ENCODE data around the gene RHOT2. TPM values are rescaled to one million over a fixed set of nuclear protein-coding genes. Genes with fewer than 3 reads are reported as not detected.
A peak's percentile ranks its signal among the peaks of the same experiment; 100 is the strongest.

Gene RHOT2
- 100 to 1,000 TPM in 1 of 2 donors, 10 to 100 TPM in 1; 73.8 to 106 TPM for total RNA-seq
- long read RNA-seq, transcript RHOT2-201 (19 exons, 2,539 nt): major isoform, 51 of 203 reads
- long read RNA-seq, partial matches to known transcripts: 41 of 203 reads
- long read RNA-seq, other reads (novel, unspliced or antisense): 110 of 203 reads

GRCh38 chr16:667780-668518 is at the start of gene RHOT2:
Gene RHOT2 (plus strand): TSS chr16:668132. CDS start chr16:668200, 68 bp downstream.
- ATAC-seq: peak; percentile 92 to 97
- DNase-seq: peak; percentile 95
- intact Hi-C loops (cut with DNase I): loop anchor here in 1 of 2 donors (5.0 kb wide), 1 partner anchor 86 kb away; no protein-coding TSS in a partner anchor

- ATAC-seq (no peak), DNase-seq (no peak)
- intact Hi-C loops (cut with DNase I): no loop called here
These were observed 48.3 kb upstream of the RHOT2 start for GRCh38 chr16:619476-620100.

- DNase-seq (no peak), ATAC-seq (no peak)
- intact Hi-C loops (cut with DNase I): no loop called here
These were observed 47.0 kb upstream of the RHOT2 start for GRCh38 chr16:620700-621525.

- intact Hi-C loops (cut with DNase I): no loop called here
- ATAC-seq: peak in 1 of 2 donors; percentile 25
- DNase-seq: no peak
These were observed 46.3 kb upstream of the RHOT2 start for GRCh38 chr16:621526-622105.

- intact Hi-C loops (cut with DNase I): no loop called here
- ATAC-seq (no peak), DNase-seq (no peak)
These were observed 45.0 kb upstream of the RHOT2 start for GRCh38 chr16:622920-623280.

GRCh38 chr16:624526-625070 is 43.3 kb upstream of the RHOT2 start:
- intact Hi-C loops (cut with DNase I): no loop called here
- DNase-seq (no peak), ATAC-seq (no peak)

GRCh38 chr16:625117-625976 is 42.6 kb upstream of the RHOT2 start:
- intact Hi-C loops (cut with DNase I): no loop called here
- no peak for DNase-seq
- no peak for ATAC-seq

- intact Hi-C loops (cut with DNase I): no loop called here
These were observed 41.8 kb upstream of the RHOT2 start for GRCh38 chr16:625977-626765.

GRCh38 chr16:626787-627453 is 41.0 kb upstream of the RHOT2 start:
- intact Hi-C loops (cut with DNase I): no loop called here
- ATAC-seq: peak; percentile 23 to 81
- DNase-seq: peak; percentile 60

More at GRCh38 chr16:625977-626765, 41.8 kb upstream of the RHOT2 start:
- DNase-seq: no peak
- ATAC-seq: no peak

- peak; percentile 9 to 63 for ATAC-seq
- DNase-seq: peak; percentile 57
- intact Hi-C loops (cut with DNase I): no loop called here
These were observed 40.3 kb upstream of the RHOT2 start for GRCh38 chr16:627454-628239.

- no peak for DNase-seq
- intact Hi-C loops (cut with DNase I): no loop called here
- no peak for ATAC-seq
These were observed 39.4 kb upstream of the RHOT2 start for GRCh38 chr16:628321-629061.

- DNase-seq: peak; percentile 42
- peak in 1 of 2 donors; percentile 10 for ATAC-seq
- intact Hi-C loops (cut with DNase I): no loop called here
These were observed 38.6 kb upstream of the RHOT2 start for GRCh38 chr16:629185-629832.

- intact Hi-C loops (cut with DNase I): no loop called here
- DNase-seq: peak; percentile 62
- ATAC-seq: no peak
These were observed 38.1 kb upstream of the RHOT2 start for GRCh38 chr16:629833-630248.

- intact Hi-C loops (cut with DNase I): no loop called here
- peak; percentile 31 for DNase-seq
- no peak for ATAC-seq
These were observed 37.6 kb upstream of the RHOT2 start for GRCh38 chr16:630249-630814.

All from left cardiac atrium (tissue), 4 donors.